HCT116 (cell line): ENCODE results near the gene PTPA. TPM values are rescaled to one million over a fixed set of nuclear protein-coding genes. Genes with fewer than 3 reads are reported as not detected.

ENCODE experiments used
- ATAC-seq: fragments of 200-7000 bp; cut with Tn5 transposase; 2 replicates; pipeline ENCODE4 v1.9.1; 2020; ENCODE audit warnings: mild to moderate bottlenecking, moderate library complexity
- BruUV-seq: library from RNA; stranded (reverse); fragments of 400-500 nt; replicated peaks from 2 replicates; lab custom pipeline; 2021; lab: Mats Ljungman, UMichigan
- CTCF ChIA-PET: fragments of 300-600 bp; sonication (Branson Sonifier 250); formaldehyde crosslinking; loops from one replicate; lab custom pipeline; 2021; ENCODE audit warnings: antibody characterized with exemption; lab: Charles Lee
- POLR2A ChIA-PET: fragments of 300-600, 350-600 bp; sonication (Branson Sonifier 250); formaldehyde crosslinking; loops from one replicate; lab custom pipeline; 2021; ENCODE audit warnings: antibody characterized with exemption; lab: Charles Lee
- RAD21 ChIA-PET, 2 experiments: fragments of 300-600 bp; sonication (Branson Sonifier 250); formaldehyde crosslinking; loops; one replicate each; lab custom pipeline; 2023; ENCODE audit warnings: low total read pairs in 2 of 2; ENCODE audit not compliant: uncharacterized antibody in 2 of 2, unreplicated experiment in 2 of 2, low non-redundant PET in 1 of 2; lab: Charles Lee
- DNase-seq: peaks from one replicate; pipeline ENCODE4 v3.0.0-alpha.2; 2010; ENCODE audit warnings: low read depth, low spot score
- H2AFZ ChIP-seq: fragments of 200-600 bp; shearing (Covaris generic), sonication (generic); 2 replicates; pipeline ENCODE4 v1.6.1; 2017; ENCODE audit warnings: low read depth, mixed run types, mixed read lengths, antibody characterized with exemption, low read length; ENCODE audit not compliant: poor library complexity, severe bottlenecking
- H3K27ac ChIP-seq: 2 replicates; pipeline ENCODE4 v1.5.1; 2012; ENCODE audit warnings: low read depth, low read length
- H3K27me3 ChIP-seq: fragments of 200-600 bp; sonication (generic); 2 replicates; pipeline ENCODE4 v1.6.1; 2016; ENCODE audit warnings: mixed run types, low read length, mixed read lengths; ENCODE audit not compliant: insufficient read depth
- H3K36me3 ChIP-seq, 2 experiments: fragments of 200-500 bp in 1 of 2; fragments of 200-600 bp in 1 of 2; sonication (Bioruptor generic) in 1 of 2; sonication (generic) in 1 of 2; 2 replicates each; pipeline versions ENCODE4 v1.5.1 to v1.6.1; 2014 to 2016; ENCODE audit warnings: low read length in 2 of 2, inconsistent platforms in 1 of 2, mixed read lengths in 1 of 2, mixed run types in 1 of 2; ENCODE audit not compliant: insufficient read depth in 2 of 2, control insufficient read depth in 1 of 2
- H3K4me1 ChIP-seq, 2 experiments: fragments of 200-600 bp in 1 of 2; sonication (generic) in 1 of 2; 2 replicates each; pipeline versions ENCODE4 v1.5.1 to v1.6.1; 2012 to 2017; ENCODE audit warnings: low read length in 2 of 2, inconsistent platforms in 1 of 2, mild to moderate bottlenecking in 1 of 2, mixed read lengths in 1 of 2, mixed run types in 1 of 2, moderate library complexity in 1 of 2; ENCODE audit not compliant: insufficient read depth in 2 of 2, control insufficient read depth in 1 of 2
- H3K4me2 ChIP-seq: fragments of 200-600 bp; sonication (generic); 2 replicates; pipeline ENCODE4 v1.6.1; 2017; ENCODE audit warnings: mixed run types, low read length, mixed read lengths
- H3K4me3 ChIP-seq, 2 experiments: fragments of 200-600 bp in 1 of 2; sonication (generic) in 1 of 2; replicated peaks in 1 of 2; 2 replicates each; pipeline ENCODE4 v1.5.1; 2011 to 2016; ENCODE audit warnings: low read length in 2 of 2, control low read depth in 1 of 2, low read depth in 1 of 2, mild to moderate bottlenecking in 1 of 2, mixed read lengths in 1 of 2, mixed run types in 1 of 2
- H3K79me2 ChIP-seq: fragments of 200-600 bp; sonication (generic); 2 replicates; pipeline ENCODE4 v1.6.1; 2017; ENCODE audit warnings: mild to moderate bottlenecking, mixed run types, low read length, moderate library complexity, mixed read lengths; ENCODE audit not compliant: insufficient read depth
- H3K9ac ChIP-seq: fragments of 200-600 bp; sonication (generic); 2 replicates; pipeline ENCODE4 v1.6.1; 2016; ENCODE audit warnings: low read length, mixed read lengths
- H3K9me2 ChIP-seq: fragments of 200-600 bp; sonication (generic), shearing (Covaris generic); 2 replicates; pipeline ENCODE4 v1.6.1; 2017; ENCODE audit warnings: mixed run types, mild to moderate bottlenecking, moderate library complexity; ENCODE audit not compliant: insufficient read depth
- H3K9me3 ChIP-seq, 2 experiments: fragments of 200-500 bp in 1 of 2; fragments of 200-600 bp in 1 of 2; sonication (Bioruptor generic) in 1 of 2; sonication (generic) in 1 of 2; 2 replicates each; pipeline ENCODE4 v1.6.1; 2014 to 2017; ENCODE audit warnings: low read length in 2 of 2, mixed read lengths in 2 of 2, inconsistent platforms in 1 of 2, low read depth in 1 of 2, mild to moderate bottlenecking in 1 of 2, mixed run types in 1 of 2, moderate library complexity in 1 of 2; ENCODE audit not compliant: control insufficient read depth in 1 of 2, insufficient read depth in 1 of 2
- H4K20me1 ChIP-seq: fragments of 200-600 bp; sonication (generic), shearing (Covaris generic); 2 replicates; pipeline ENCODE4 v1.6.1; 2017; ENCODE audit warnings: mixed run types, mild to moderate bottlenecking, moderate library complexity; ENCODE audit not compliant: insufficient read depth
- CTCF ChIP-seq, 3 experiments: fragments of 200-600 bp in 1 of 3; sonication (generic) in 1 of 3; IDR thresholded peaks in 2 of 3; conservative IDR thresholded peaks in 1 of 3; 2 replicates each; pipeline ENCODE4 v1.5.1; 2012 to 2017; ENCODE audit warnings: low read depth in 2 of 3, low read length in 2 of 3, antibody characterized with exemption in 1 of 3, borderline replicate concordance in 1 of 3, control low read depth in 1 of 3, mild to moderate bottlenecking in 1 of 3, mixed read lengths in 1 of 3, mixed run types in 1 of 3, moderate library complexity in 1 of 3; ENCODE audit not compliant: insufficient read depth in 1 of 3
- EGR1 ChIP-seq: IDR thresholded peaks from 2 replicates; pipeline ENCODE4 v1.6.1; 2012; ENCODE audit warnings: low read depth
- ELF1 ChIP-seq: IDR thresholded peaks from 2 replicates; pipeline ENCODE4 v1.6.1; 2012; ENCODE audit warnings: low read depth, borderline replicate concordance
- EZH2 ChIP-seq: fragments of 200-600 bp; sonication (generic); IDR thresholded peaks from 2 replicates; pipeline ENCODE4 v1.6.1; 2017; ENCODE audit warnings: antibody characterized with exemption, mixed run types
- EZH2phosphoT487 ChIP-seq: fragments of 200-600 bp; IDR thresholded peaks from 2 replicates; pipeline ENCODE4 v1.6.1; 2018; ENCODE audit warnings: antibody characterized with exemption, borderline replicate concordance
- FOSL1 ChIP-seq: IDR thresholded peaks from 2 replicates; pipeline ENCODE4 v1.6.1; 2012; ENCODE audit warnings: low read depth
- JUND ChIP-seq: IDR thresholded peaks from 2 replicates; pipeline ENCODE4 v1.6.1; 2012
- POLR2A ChIP-seq: IDR thresholded peaks from 2 replicates; pipeline ENCODE4 v1.7.0; 2011; ENCODE audit warnings: borderline replicate concordance; ENCODE audit not compliant: insufficient read depth, insufficient read length; ENCODE audit errors: extremely low read depth
- RAD21 ChIP-seq: IDR thresholded peaks from 2 replicates; pipeline ENCODE4 v1.6.1; 2012; ENCODE audit warnings: low read depth, mild to moderate bottlenecking
- SIN3A ChIP-seq: IDR thresholded peaks from 2 replicates; pipeline ENCODE4 v1.6.1; 2012; ENCODE audit warnings: low read depth
- SRF ChIP-seq: IDR thresholded peaks from 2 replicates; pipeline ENCODE4 v1.6.1; 2012; ENCODE audit warnings: low read depth
- TCF7L2 ChIP-seq: IDR thresholded peaks from 2 replicates; pipeline ENCODE4 v1.7.0; 2011; ENCODE audit warnings: borderline replicate concordance, inconsistent platforms; ENCODE audit not compliant: insufficient read depth, insufficient read length; ENCODE audit errors: extremely low read depth
- YY1 ChIP-seq: IDR thresholded peaks from 2 replicates; pipeline ENCODE4 v1.6.1; 2011; ENCODE audit warnings: low read length, low read depth, moderate library complexity, mild to moderate bottlenecking; ENCODE audit not compliant: insufficient replicate concordance; ENCODE audit errors: extremely low read depth
- ZFX ChIP-seq: fragments of 450-650 bp; IDR thresholded peaks from 2 replicates; pipeline ENCODE4 v1.6.1; 2017
- ZNF274 ChIP-seq: fragments of 200-500 bp; sonication (Bioruptor generic); IDR thresholded peaks from 2 replicates; pipeline ENCODE4 v1.6.1; 2014; ENCODE audit warnings: mild to moderate bottlenecking, low read depth, low read length, inconsistent platforms
- intact Hi-C: fragments of 100-400 bp; cut with micrococcal nuclease; formaldehyde crosslinking; loops from 2 replicates; pipeline ENCODE4 v1.10.0; 2022
- total RNA-seq: library from RNA; stranded (reverse); gene quantifications from one replicate; pipeline ENCODE4 v1.2.1, GENCODE V29; 2021; ENCODE audit not compliant: unreplicated experiment
- TF ChIP-seq, protein P1 (sequence below): IDR thresholded peaks from 2 replicates; pipeline ENCODE4 v1.6.1; 2012
- TF ChIP-seq, protein P2 (sequence below): IDR thresholded peaks from 2 replicates; pipeline ENCODE4 v1.6.1; 2011; ENCODE audit warnings: mild to moderate bottlenecking, low read length, moderate library complexity; ENCODE audit not compliant: insufficient replicate concordance; ENCODE audit errors: extremely low read depth

Gene PTPA
- total RNA-seq, 1 experiment from 2014 or later: 177 TPM

- TF ChIP-seq CTCF (IDR thresholded peaks at IDR 0.05 in 2 of 3, conservative IDR thresholded peaks at IDR 0.05 in 1 of 3; ENCODE audit: borderline replicate concordance in 1 of 3, insufficient read depth in 1 of 3, low read depth in 2 of 3, low read length in 2 of 3) (no peak), ZNF274 (no peak), EZH2 (no peak), JUND (no peak), ELF1 (no peak), EZH2phosphoT487 (no peak), ZFX (no peak)
- TF ChIP-seq, protein P1, sequence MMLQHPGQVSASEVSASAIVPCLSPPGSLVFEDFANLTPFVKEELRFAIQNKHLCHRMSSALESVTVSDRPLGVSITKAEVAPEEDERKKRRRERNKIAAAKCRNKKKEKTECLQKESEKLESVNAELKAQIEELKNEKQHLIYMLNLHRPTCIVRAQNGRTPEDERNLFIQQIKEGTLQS: no peak
These were observed 7.6 kb upstream of the PTPA start (continued) for GRCh38 chr9:129103595-129103965.

- ATAC-seq (no peak), DNase-seq (no peak)
- Histone ChIP-seq H3K9me2 (no peaks in the 10 kb centered on the region), H4K20me1 (no peaks in the 10 kb centered on the region), H2AFZ (no peak overlapping the region), H3K36me3 (no peaks in the 10 kb centered on the region), H3K27ac (no peak overlapping the region), H3K4me1 (peaks cover 16% of the 10 kb centered on the region in 2 experiments; a peak in 3 of 4 replicates), H3K79me2 (no peaks in the 10 kb centered on the region), H3K9me3 (no peaks in the 10 kb centered on the region), H3K27me3 (no peaks in the 10 kb centered on the region), H3K9ac (no peak overlapping the region), H3K4me2 (no peak overlapping the region), H3K4me3 (no peak overlapping the region)
- TF ChIP-seq, protein P2, sequence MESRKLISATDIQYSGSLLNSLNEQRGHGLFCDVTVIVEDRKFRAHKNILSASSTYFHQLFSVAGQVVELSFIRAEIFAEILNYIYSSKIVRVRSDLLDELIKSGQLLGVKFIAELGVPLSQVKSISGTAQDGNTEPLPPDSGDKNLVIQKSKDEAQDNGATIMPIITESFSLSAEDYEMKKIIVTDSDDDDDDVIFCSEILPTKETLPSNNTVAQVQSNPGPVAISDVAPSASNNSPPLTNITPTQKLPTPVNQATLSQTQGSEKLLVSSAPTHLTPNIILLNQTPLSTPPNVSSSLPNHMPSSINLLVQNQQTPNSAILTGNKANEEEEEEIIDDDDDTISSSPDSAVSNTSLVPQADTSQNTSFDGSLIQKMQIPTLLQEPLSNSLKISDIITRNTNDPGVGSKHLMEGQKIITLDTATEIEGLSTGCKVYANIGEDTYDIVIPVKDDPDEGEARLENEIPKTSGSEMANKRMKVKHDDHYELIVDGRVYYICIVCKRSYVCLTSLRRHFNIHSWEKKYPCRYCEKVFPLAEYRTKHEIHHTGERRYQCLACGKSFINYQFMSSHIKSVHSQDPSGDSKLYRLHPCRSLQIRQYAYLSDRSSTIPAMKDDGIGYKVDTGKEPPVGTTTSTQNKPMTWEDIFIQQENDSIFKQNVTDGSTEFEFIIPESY: no peak
- no peak for TF ChIP-seq JUND
- TF ChIP-seq SRF: no peak
- no peak for TF ChIP-seq YY1
- no peak for TF ChIP-seq ZNF274
- TF ChIP-seq ELF1: no peak
- no peak for TF ChIP-seq EGR1
- no peak for TF ChIP-seq EZH2phosphoT487
- no peak for TF ChIP-seq EZH2
- TF ChIP-seq FOSL1: no peak
- TF ChIP-seq POLR2A: no peak
- TF ChIP-seq SIN3A: no peak
- TF ChIP-seq TCF7L2: no peak
- TF ChIP-seq RAD21: no peak
- CTCF ChIA-PET: interaction anchor here (0.8 to 1.3 kb wide), 2 partner anchors 12 to 39 kb away, joined by 3 read pairs; no protein-coding TSS in a partner anchor
- intact Hi-C loops: no loop called here
- POLR2A ChIA-PET: no interaction called here
- RAD21 ChIA-PET: no interaction called here
- no TSS peak for BruUV-seq
These were observed 7.2 kb upstream of the PTPA start for GRCh38 chr9:129104051-129104450.
